Body of pancreas (tissue), 4 donors: ENCODE measurements around the gene BTC.

Source experiments
- CTCF ChIP-seq, 7 experiments: fragments of 450-650 bp in 4 of 7; fragments of 200-600 bp in 3 of 7; sonication (generic) in 3 of 7; IDR thresholded peaks; one replicate each; pipeline ENCODE4 v1.5.1; 2016 to 2019; ENCODE audit warnings: antibody characterized with exemption in 7 of 7
- POLR2A ChIP-seq, 3 donors: fragments of 450-650 bp; IDR thresholded peaks; one replicate each; pipeline ENCODE4 v1.6.1; 2016; ENCODE audit warnings: antibody characterized with exemption in 3 of 3, mild to moderate bottlenecking in 2 of 3

- TF ChIP-seq CTCF (IDR thresholded peaks at IDR 0.05): no peak
- TF ChIP-seq POLR2A (IDR thresholded peaks at IDR 0.05): no peak
Measured at GRCh38 chr4:74714611-74715130, 79.7 kb downstream of the BTC start.
